ENCODE results near the gene ZBTB2.
"Not testable (repeated sequence)": the region's sequence is repeated elsewhere in the genome, so short reads cannot be mapped to it uniquely, and the experiment has no call there.

ZBTB2 gene

GRCh38 chr6:151400473-151400872 lies 9.1 kb upstream of the ZBTB2 start:
- peak; percentile 79 for DNase-seq

GRCh38 chr6:151399679-151400078 lies 8.3 kb upstream of the ZBTB2 start:
- DNase-seq: peak; percentile 17

GRCh38 chr6:151393410-151393809 lies 2.1 kb upstream of the ZBTB2 start:
- no peak for DNase-seq

GRCh38 chr6:151392427-151392826 lies 1.1 kb upstream of the ZBTB2 start:
- no peak for DNase-seq

- peak; percentile 84 for DNase-seq
Measured at GRCh38 chr6:151390851-151391470, 398 bp downstream of the ZBTB2 start.

- DNase-seq: peak; percentile 99
Measured at GRCh38 chr6:151390276-151390850, 996 bp downstream of the ZBTB2 start.

- DNase-seq: peak; percentile 78
Measured at GRCh38 chr6:151389618-151390275, 1.6 kb downstream of the ZBTB2 start.

GRCh38 chr6:151388997-151389617 lies 2.3 kb downstream of the ZBTB2 start:
- DNase-seq: peak; percentile 76

- DNase-seq: no peak
Measured at GRCh38 chr6:151388236-151388635, 3.1 kb downstream of the ZBTB2 start.

GRCh38 chr6:151387175-151387970 lies 4.0 kb downstream of the ZBTB2 start:
- DNase-seq: no peak

GRCh38 chr6:151385177-151385576 lies 6.2 kb downstream of the ZBTB2 start:
- no peak for DNase-seq

GRCh38 chr6:151384151-151384550 lies 7.2 kb downstream of the ZBTB2 start:
- no peak for DNase-seq

- DNase-seq: not testable (repeated sequence)
Measured at GRCh38 chr6:151382631-151383030, 8.7 kb downstream of the ZBTB2 start.

GRCh38 chr6:151381722-151382121 lies 9.6 kb downstream of the ZBTB2 start:
- DNase-seq: no peak

GRCh38 chr6:151380848-151381205 lies 10.5 kb downstream of the ZBTB2 start:
- DNase-seq: no peak

- no peak for DNase-seq
Measured at GRCh38 chr6:151379933-151380847, 11.2 kb downstream of the ZBTB2 start.

- no peak for DNase-seq
Measured at GRCh38 chr6:151377095-151377494, 14.3 kb downstream of the ZBTB2 start.

- no peak for DNase-seq
Measured at GRCh38 chr6:151376440-151376839, 14.9 kb downstream of the ZBTB2 start.

- no peak for DNase-seq
Measured at GRCh38 chr6:151375833-151376232, 15.5 kb downstream of the ZBTB2 start.

GRCh38 chr6:151374036-151374683 lies 17.2 kb downstream of the ZBTB2 start:
- no peak for DNase-seq

GRCh38 chr6:151372164-151372563 lies 19.2 kb downstream of the ZBTB2 start:
- DNase-seq: no peak

All from NCI-H82 (cell line).